Hepatocyte (in vitro differentiated cells): ENCODE measurements around the gene MVB12B.

ENCODE experiments used
- CTCF ChIP-seq: fragments of 200-600 bp; sonication (generic); IDR thresholded peaks from 2 replicates; pipeline ENCODE4 v1.5.1; 2016; ENCODE audit warnings: antibody characterized with exemption, mild to moderate bottlenecking; ENCODE audit not compliant: poor library complexity
- EZH2 ChIP-seq: fragments of 200-600 bp; sonication (generic); IDR thresholded peaks from 2 replicates; pipeline ENCODE4 v1.6.1; 2016; ENCODE audit warnings: antibody characterized with exemption, mild to moderate bottlenecking, borderline replicate concordance
- EZH2phosphoT487 ChIP-seq: fragments of 200-600 bp; sonication (generic); IDR thresholded peaks from one replicate; pipeline ENCODE4 v1.6.1; 2018; ENCODE audit warnings: antibody characterized with exemption, mild to moderate bottlenecking, low read depth, moderate library complexity; ENCODE audit not compliant: unreplicated experiment, severe bottlenecking

- TF ChIP-seq CTCF (no peak), EZH2phosphoT487 (no peak), EZH2 (no peak)
These were observed 42.7 kb upstream of the MVB12B start for GRCh38 chr9:126283799-126284465.
